Effector CD8-positive, alpha-beta T cell (primary cell): ENCODE measurements around the gene SARS1.
"Not testable (repeated sequence)": the region's sequence is repeated elsewhere in the genome, so short reads cannot be mapped to it uniquely, and the experiment has no call there.

Source experiments
- DNase-seq: peaks from one replicate; lab custom pipeline; 2025; lab: John Stamatoyannopoulos, UW

The SARS1 gene

GRCh38 chr1:109275706-109276345, 62.1 kb downstream of the SARS1 start:
- DNase-seq: no peak

GRCh38 chr1:109277434-109278204, 63.9 kb downstream of the SARS1 start:
- DNase-seq: peak; percentile 42

- DNase-seq: no peak
Observed at GRCh38 chr1:109279615-109280278, 66.0 kb downstream of the SARS1 start.

GRCh38 chr1:109280862-109281261, 67.1 kb downstream of the SARS1 start:
- DNase-seq: no peak

GRCh38 chr1:109281680-109282496, 68.2 kb downstream of the SARS1 start:
- no peak for DNase-seq

- no peak for DNase-seq
Observed at GRCh38 chr1:109282497-109282951, 68.8 kb downstream of the SARS1 start.

- DNase-seq: peak; percentile 87
Observed at GRCh38 chr1:109282952-109283747, 69.4 kb downstream of the SARS1 start, which contains the start of gene PSRC1. TSS of gene PSRC1 (minus strand) at chr1:109283145.

GRCh38 chr1:109283748-109284600, 70.3 kb downstream of the SARS1 start:
- DNase-seq: no peak

GRCh38 chr1:109286762-109287161, 73.0 kb downstream of the SARS1 start:
- not testable (repeated sequence) for DNase-seq
